Measurements from ENCODE around the gene RGL1.

RGL1 gene

GRCh38 chr1:183821309-183821888 is 16.5 kb downstream of the RGL1 start:
- Mint-ChIP-seq H3K27me3 (ENCODE audit: low read depth) (no peaks in the 10 kb centered on the region), H3K27ac (peak overlapping the region in 1 of 3 experiments; percentile 79), H3K9me3 (no peaks in the 10 kb centered on the region)

GRCh38 chr1:183821889-183822611 is 17.1 kb downstream of the RGL1 start:
- H3K4me3 Mint-ChIP-seq = no peak overlapping the region
- TF ChIP-seq, protein P1, sequence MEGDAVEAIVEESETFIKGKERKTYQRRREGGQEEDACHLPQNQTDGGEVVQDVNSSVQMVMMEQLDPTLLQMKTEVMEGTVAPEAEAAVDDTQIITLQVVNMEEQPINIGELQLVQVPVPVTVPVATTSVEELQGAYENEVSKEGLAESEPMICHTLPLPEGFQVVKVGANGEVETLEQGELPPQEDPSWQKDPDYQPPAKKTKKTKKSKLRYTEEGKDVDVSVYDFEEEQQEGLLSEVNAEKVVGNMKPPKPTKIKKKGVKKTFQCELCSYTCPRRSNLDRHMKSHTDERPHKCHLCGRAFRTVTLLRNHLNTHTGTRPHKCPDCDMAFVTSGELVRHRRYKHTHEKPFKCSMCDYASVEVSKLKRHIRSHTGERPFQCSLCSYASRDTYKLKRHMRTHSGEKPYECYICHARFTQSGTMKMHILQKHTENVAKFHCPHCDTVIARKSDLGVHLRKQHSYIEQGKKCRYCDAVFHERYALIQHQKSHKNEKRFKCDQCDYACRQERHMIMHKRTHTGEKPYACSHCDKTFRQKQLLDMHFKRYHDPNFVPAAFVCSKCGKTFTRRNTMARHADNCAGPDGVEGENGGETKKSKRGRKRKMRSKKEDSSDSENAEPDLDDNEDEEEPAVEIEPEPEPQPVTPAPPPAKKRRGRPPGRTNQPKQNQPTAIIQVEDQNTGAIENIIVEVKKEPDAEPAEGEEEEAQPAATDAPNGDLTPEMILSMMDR (IDR thresholded peaks at IDR 0.05; ENCODE audit: unreplicated experiment in 3 of 3) = no peak
- no peaks in the 10 kb centered on the region for H3K27me3 Mint-ChIP-seq (ENCODE audit: low read depth)
- H3K36me3 Mint-ChIP-seq (ENCODE audit: low read depth) = peaks cover 11% of the 10 kb centered on the region
- H3K27ac Mint-ChIP-seq = peak overlapping the region in 1 of 3 experiments; percentile 79
- no peaks in the 10 kb centered on the region for H3K9me3 Mint-ChIP-seq
- H3K4me1 Mint-ChIP-seq = peaks cover 49% of the 10 kb centered on the region

More at GRCh38 chr1:183821309-183821888, 16.5 kb downstream of the RGL1 start:
- Mint-ChIP-seq H3K4me3 (no peak overlapping the region), H3K4me1 (peaks cover 53% of the 10 kb centered on the region), H3K36me3 (ENCODE audit: low read depth) (peaks cover 9% of the 10 kb centered on the region)
- TF ChIP-seq, protein P1 (IDR thresholded peaks at IDR 0.05; ENCODE audit: unreplicated experiment in 3 of 3) = no peak

- H3K36me3 Mint-ChIP-seq (ENCODE audit: low read depth) = peaks cover 17% of the 10 kb centered on the region
- H3K4me3 Mint-ChIP-seq = no peak overlapping the region
- peak overlapping the region in 1 of 3 experiments; percentile 13 for H3K27ac Mint-ChIP-seq
- H3K27me3 Mint-ChIP-seq (ENCODE audit: low read depth) = no peaks in the 10 kb centered on the region
- H3K9me3 Mint-ChIP-seq = no peaks in the 10 kb centered on the region
- H3K4me1 Mint-ChIP-seq = peaks cover 45% of the 10 kb centered on the region
- TF ChIP-seq, protein P1 (IDR thresholded peaks at IDR 0.05; ENCODE audit: unreplicated experiment in 3 of 3) = no peak
These were observed 19.4 kb downstream of the RGL1 start for GRCh38 chr1:183824291-183824690.

DNA sequence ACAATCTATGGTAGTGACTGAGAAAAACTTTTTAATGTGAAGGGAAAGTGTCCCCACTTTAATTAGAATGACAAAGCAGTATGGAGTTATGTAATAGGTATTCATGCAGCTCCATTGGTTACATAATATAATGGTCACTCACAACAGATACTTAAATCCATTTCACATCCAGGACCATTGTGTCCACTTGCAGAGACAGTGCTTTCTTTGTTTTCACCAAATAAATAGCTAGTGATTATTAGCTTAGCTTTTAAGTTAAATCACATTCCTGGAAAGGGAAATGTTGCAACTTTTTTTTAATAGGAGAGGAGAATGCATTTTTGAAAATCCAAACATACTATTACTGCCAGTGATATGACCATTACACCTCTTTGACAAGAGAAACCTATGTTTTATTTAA is 22.9 kb downstream of the RGL1 start:
- Mint-ChIP-seq H3K4me1 (peaks cover 44% of the 10 kb centered on the region), H3K27me3 (ENCODE audit: low read depth) (no peaks in the 10 kb centered on the region)

DNA sequence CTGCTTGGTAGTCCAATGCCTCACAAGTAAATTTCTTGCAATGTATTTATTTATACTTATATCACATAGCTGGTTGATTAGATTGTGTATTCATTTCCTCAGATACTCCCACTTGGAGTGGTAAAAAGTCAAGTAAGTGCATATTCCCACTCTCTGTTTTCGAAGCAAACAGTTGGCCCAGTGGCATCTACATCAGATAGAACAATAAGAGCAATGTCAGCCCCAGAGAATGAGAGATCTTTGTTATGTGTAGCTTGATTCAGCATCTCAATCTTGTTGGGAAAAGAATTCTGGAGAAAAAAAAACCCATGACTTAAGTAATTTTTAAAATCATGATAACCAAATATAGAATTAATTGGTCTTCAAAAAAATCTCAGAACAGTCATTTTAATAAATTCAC is 25.5 kb downstream of the RGL1 start:
- TF ChIP-seq, protein P1 (IDR thresholded peaks at IDR 0.05; ENCODE audit: unreplicated experiment in 3 of 3) = no peak
- Mint-ChIP-seq H3K4me1 (peaks cover 31% of the 10 kb centered on the region), H3K9me3 (no peaks in the 10 kb centered on the region), H3K36me3 (ENCODE audit: low read depth) (peaks cover 12% of the 10 kb centered on the region), H3K27me3 (ENCODE audit: low read depth) (no peaks in the 10 kb centered on the region), H3K4me3 (no peak overlapping the region), H3K27ac (peak overlapping the region in 2 of 3 experiments; percentile 4 to 26)

More for the DNA sequence above, 22.9 kb downstream of the RGL1 start:
- TF ChIP-seq, protein P1 (IDR thresholded peaks at IDR 0.05; ENCODE audit: unreplicated experiment in 3 of 3) = no peak
- no peak overlapping the region for H3K4me3 Mint-ChIP-seq
- peaks cover 17% of the 10 kb centered on the region for H3K36me3 Mint-ChIP-seq (ENCODE audit: low read depth)
- H3K9me3 Mint-ChIP-seq = no peaks in the 10 kb centered on the region
- peak overlapping the region; percentile 11 to 41 (median 38) for H3K27ac Mint-ChIP-seq
